Measurements from ENCODE around the gene NCKAP1. TPM values are rescaled to one million over a fixed set of nuclear protein-coding genes. Genes with fewer than 3 reads are reported as not detected.
"Not testable (repeated sequence)": the region's sequence is repeated elsewhere in the genome, so short reads cannot be mapped to it uniquely, and the experiment has no call there.

The NCKAP1 gene
- total RNA-seq, 4 donors from 2014 or later = 33.8 to 96.5 (median 77.4) TPM

GRCh38 chr2:182893666-182894065 is 144.6 kb downstream of the NCKAP1 start:
- no peak for DNase-seq
- TF ChIP-seq, protein P1, sequence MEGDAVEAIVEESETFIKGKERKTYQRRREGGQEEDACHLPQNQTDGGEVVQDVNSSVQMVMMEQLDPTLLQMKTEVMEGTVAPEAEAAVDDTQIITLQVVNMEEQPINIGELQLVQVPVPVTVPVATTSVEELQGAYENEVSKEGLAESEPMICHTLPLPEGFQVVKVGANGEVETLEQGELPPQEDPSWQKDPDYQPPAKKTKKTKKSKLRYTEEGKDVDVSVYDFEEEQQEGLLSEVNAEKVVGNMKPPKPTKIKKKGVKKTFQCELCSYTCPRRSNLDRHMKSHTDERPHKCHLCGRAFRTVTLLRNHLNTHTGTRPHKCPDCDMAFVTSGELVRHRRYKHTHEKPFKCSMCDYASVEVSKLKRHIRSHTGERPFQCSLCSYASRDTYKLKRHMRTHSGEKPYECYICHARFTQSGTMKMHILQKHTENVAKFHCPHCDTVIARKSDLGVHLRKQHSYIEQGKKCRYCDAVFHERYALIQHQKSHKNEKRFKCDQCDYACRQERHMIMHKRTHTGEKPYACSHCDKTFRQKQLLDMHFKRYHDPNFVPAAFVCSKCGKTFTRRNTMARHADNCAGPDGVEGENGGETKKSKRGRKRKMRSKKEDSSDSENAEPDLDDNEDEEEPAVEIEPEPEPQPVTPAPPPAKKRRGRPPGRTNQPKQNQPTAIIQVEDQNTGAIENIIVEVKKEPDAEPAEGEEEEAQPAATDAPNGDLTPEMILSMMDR (IDR thresholded peaks at IDR 0.05) = no peak
- TF ChIP-seq POLR2A (IDR thresholded peaks at IDR 0.05) = no peak

DNA sequence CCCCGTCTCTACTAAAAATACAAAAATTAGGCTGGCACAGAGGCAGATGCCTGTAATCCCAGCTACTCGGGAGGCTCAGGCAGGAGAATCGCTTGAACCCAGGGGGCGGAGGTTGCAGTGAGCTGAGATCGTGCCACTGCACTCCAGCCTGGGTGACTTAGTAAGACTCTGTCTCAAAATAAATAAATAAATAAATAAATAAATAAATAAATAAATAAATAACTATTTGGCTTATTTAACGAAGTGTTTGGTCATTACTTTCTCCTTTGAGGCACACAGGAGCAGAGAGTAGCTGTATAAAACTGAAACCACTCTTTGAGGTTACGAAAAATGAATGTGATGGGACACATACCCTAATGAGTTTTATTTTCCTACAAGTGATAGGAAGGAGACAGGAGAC is 145.2 kb downstream of the NCKAP1 start:
- not testable (repeated sequence) for H3K36me3 ChIP-seq, H3K4me1 ChIP-seq, H3K27ac ChIP-seq, DNase-seq, H3K27me3 ChIP-seq, H3K4me3 ChIP-seq, H3K9me3 ChIP-seq

More at GRCh38 chr2:182893666-182894065, 144.6 kb downstream of the NCKAP1 start:
- Histone ChIP-seq H3K27ac (no peak overlapping the region), H3K27me3 (no peaks in the 10 kb centered on the region), H3K4me1 (no peaks in the 10 kb centered on the region), H3K4me3 (no peak overlapping the region), H3K36me3 (no peaks in the 10 kb centered on the region), H3K9me3 (no peaks in the 10 kb centered on the region)

- no peaks in the 10 kb centered on the region for H3K36me3 ChIP-seq
- no peak overlapping the region for H3K4me3 ChIP-seq
- H3K27ac ChIP-seq = no peak overlapping the region
- no peaks in the 10 kb centered on the region for H3K4me1 ChIP-seq
- no peak for TF ChIP-seq POLR2A (IDR thresholded peaks at IDR 0.05)
- TF ChIP-seq, protein P1 (IDR thresholded peaks at IDR 0.05) = no peak
- no peak for DNase-seq
- H3K9me3 ChIP-seq = no peaks in the 10 kb centered on the region
- no peaks in the 10 kb centered on the region for H3K27me3 ChIP-seq
These were observed 146.6 kb downstream of the NCKAP1 start for GRCh38 chr2:182891611-182892010.

- no peaks in the 10 kb centered on the region for H3K27me3 ChIP-seq
- DNase-seq = no peak
- no peak overlapping the region for H3K27ac ChIP-seq
- no peaks in the 10 kb centered on the region for H3K4me1 ChIP-seq
- no peaks in the 10 kb centered on the region for H3K36me3 ChIP-seq
- H3K9me3 ChIP-seq = no peaks in the 10 kb centered on the region
- TF ChIP-seq, protein P1 (IDR thresholded peaks at IDR 0.05) = no peak
- TF ChIP-seq POLR2A (IDR thresholded peaks at IDR 0.05) = no peak
- no peak overlapping the region for H3K4me3 ChIP-seq
These were observed 147.4 kb downstream of the NCKAP1 start for GRCh38 chr2:182890773-182891378.

DNA sequence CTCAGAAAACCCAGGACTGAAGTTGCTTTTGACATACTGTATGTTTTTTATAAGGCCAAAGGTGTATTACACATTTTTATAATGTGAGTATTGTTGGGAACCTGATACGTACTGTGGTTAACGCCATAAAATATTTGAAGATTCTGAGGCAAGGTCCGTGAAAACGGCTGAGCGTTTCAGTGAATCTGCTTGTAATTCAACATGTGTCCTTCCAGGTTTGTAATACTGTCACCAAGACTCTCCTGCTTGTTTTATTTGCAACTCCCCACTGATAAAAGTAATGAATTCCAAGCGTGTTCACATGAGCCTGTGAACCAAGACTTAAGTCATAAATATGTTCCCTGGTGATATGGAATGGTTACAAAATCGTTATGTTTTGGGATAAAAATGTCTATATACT is 148.0 kb downstream of the NCKAP1 start:
- Histone ChIP-seq H3K36me3 (no peaks in the 10 kb centered on the region), H3K4me3 (no peak overlapping the region), H3K27ac (no peak overlapping the region), H3K27me3 (no peaks in the 10 kb centered on the region), H3K4me1 (no peaks in the 10 kb centered on the region), H3K9me3 (no peaks in the 10 kb centered on the region)
- no peak for DNase-seq
- TF ChIP-seq, protein P1 (IDR thresholded peaks at IDR 0.05) = no peak
- TF ChIP-seq POLR2A (IDR thresholded peaks at IDR 0.05) = no peak

GRCh38 chr2:182887753-182888415 is 150.4 kb downstream of the NCKAP1 start:
- H3K27me3 ChIP-seq = no peaks in the 10 kb centered on the region
- no peaks in the 10 kb centered on the region for H3K36me3 ChIP-seq

More at GRCh38 chr2:182887753-182888415, 150.4 kb downstream of the NCKAP1 start:
- Histone ChIP-seq H3K27ac (no peak overlapping the region), H3K4me3 (no peak overlapping the region), H3K4me1 (no peaks in the 10 kb centered on the region), H3K9me3 (no peaks in the 10 kb centered on the region)
- TF ChIP-seq POLR2A (IDR thresholded peaks at IDR 0.05) = no peak
- TF ChIP-seq, protein P1 (IDR thresholded peaks at IDR 0.05) = no peak
- no peak for DNase-seq

All from Peyer's patch (tissue), 4 donors.